ENCODE results near the gene CCDC57. TPM values are rescaled to one million over a fixed set of nuclear protein-coding genes. Genes with fewer than 3 reads are reported as not detected.

Gene CCDC57
- total and polyA plus RNA-seq, 9 of the 15 experiments (the other 6 are each of a cell fraction or from before 2014, with no cell fraction given), result 0.83 to 36.2 (median 13.6) TPM

GRCh38 chr17:82103553-82104451 lies 108.8 kb downstream of the CCDC57 start (continued):
- TF ChIP-seq MGA (IDR thresholded peaks at IDR 0.05) (peak; percentile 53; the same call in 1 of the 2 replicates), ZNF639 (CRISPR knock-in tag; conservative IDR thresholded peaks at IDR 0.05 in 1 of 2, IDR thresholded peaks at IDR 0.05 in 1 of 2) (no peak), NR2C2 (CRISPR knock-in tag; IDR thresholded peaks at IDR 0.05) (peak; percentile 60; the same call in 1 of the 2 replicates), NR2C2 (tag; IDR thresholded peaks at IDR 0.05) (peak; percentile 85), ZNF197 (CRISPR knock-in tag; IDR thresholded peaks at IDR 0.05; ENCODE audit: low read depth) (no peak)
